Activated B cell treated with CpG ODN at 0.5 μM for 24 hours (primary cell): Measurements from ENCODE around the gene ADCY2. TPM values are rescaled to one million over a fixed set of nuclear protein-coding genes. Genes with fewer than 3 reads are reported as not detected.

Experiments
- ATAC-seq: fragments of 200-7000 bp; cut with Tn5 transposase; one replicate; pipeline ENCODE4 v1.10.0; 2021; ENCODE audit warnings: low read depth, mild to moderate bottlenecking, moderate library complexity
- CTCF ChIA-PET: fragments of 350-600 bp; sonication (Branson Sonifier 250); formaldehyde crosslinking; loops from one replicate; lab custom pipeline; 2021; ENCODE audit warnings: antibody characterized with exemption; lab: Charles Lee
- POLR2A ChIA-PET: fragments of 350-600 bp; sonication (Branson Sonifier 250); formaldehyde crosslinking; loops from one replicate; lab custom pipeline; 2021; ENCODE audit warnings: antibody characterized with exemption; lab: Charles Lee
- DNase-seq: peaks from one replicate; pipeline ENCODE4 v3.0.0; 2022
- H3K27ac Mint-ChIP-seq: one replicate; pipeline ENCODE4 v1.8.0; 2020; ENCODE audit warnings: mixed read lengths
- H3K27me3 Mint-ChIP-seq: one replicate; pipeline ENCODE4 v1.8.0; 2021; ENCODE audit warnings: mixed read lengths
- H3K36me3 Mint-ChIP-seq: one replicate; pipeline ENCODE4 v1.8.0; 2021; ENCODE audit warnings: low read depth, mixed read lengths
- H3K4me1 Mint-ChIP-seq: one replicate; pipeline ENCODE4 v1.8.0; 2021; ENCODE audit warnings: mixed read lengths
- H3K4me3 Mint-ChIP-seq: one replicate; pipeline ENCODE4 v1.8.0; 2020; ENCODE audit warnings: mild to moderate bottlenecking, mixed read lengths
- H3K9me3 Mint-ChIP-seq: one replicate; pipeline ENCODE4 v1.8.0; 2020; ENCODE audit warnings: mixed read lengths
- intact Hi-C: fragments of 100-400 bp; cut with micrococcal nuclease; formaldehyde crosslinking; loops from one replicate; pipeline ENCODE4 v1.15.1; 2024
- total RNA-seq: library from RNA; stranded (reverse); gene quantifications from 2 replicates; pipeline ENCODE4 v1.2.3, GENCODE V29; 2022
- TF ChIP-seq, protein P1 (sequence below): fragments of 200-600 bp; IDR thresholded peaks from one replicate; pipeline ENCODE4 v1.8.0; 2022; ENCODE audit warnings: antibody characterized with exemption, mild to moderate bottlenecking

ADCY2 gene
- total RNA-seq, 1 donor from 2014 or later: not detected

DNA sequence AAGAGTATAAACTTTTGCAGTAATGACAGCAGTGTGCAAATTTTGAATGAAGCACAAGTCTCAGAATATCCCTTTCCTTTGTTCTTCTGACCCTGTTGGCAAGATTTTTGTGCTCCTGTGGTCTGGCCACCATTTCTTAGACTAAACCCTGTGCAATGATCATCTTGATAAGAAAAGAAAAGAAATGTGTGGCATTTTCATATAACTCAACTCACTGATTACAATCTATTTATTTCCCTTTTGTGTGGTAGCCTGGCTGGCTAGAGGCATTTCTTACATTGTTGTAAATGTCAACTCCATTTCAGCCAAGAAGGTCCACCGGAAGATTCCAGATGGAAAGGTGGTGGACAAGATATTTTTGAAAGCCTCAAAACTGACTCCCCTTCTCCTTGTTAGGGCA is 41.9 kb downstream of the ADCY2 start:
- ChIA-PET CTCF (no interaction called here), POLR2A (no interaction called here)
- intact Hi-C loops: no loop called here
- ATAC-seq: no peak
- Mint-ChIP-seq H3K27ac (no peak overlapping the region), H3K4me3 (no peak overlapping the region), H3K4me1 (no peaks in the 10 kb centered on the region), H3K27me3 (no peaks in the 10 kb centered on the region), H3K9me3 (no peaks in the 10 kb centered on the region), H3K36me3 (no peaks in the 10 kb centered on the region)
- TF ChIP-seq, protein P1, sequence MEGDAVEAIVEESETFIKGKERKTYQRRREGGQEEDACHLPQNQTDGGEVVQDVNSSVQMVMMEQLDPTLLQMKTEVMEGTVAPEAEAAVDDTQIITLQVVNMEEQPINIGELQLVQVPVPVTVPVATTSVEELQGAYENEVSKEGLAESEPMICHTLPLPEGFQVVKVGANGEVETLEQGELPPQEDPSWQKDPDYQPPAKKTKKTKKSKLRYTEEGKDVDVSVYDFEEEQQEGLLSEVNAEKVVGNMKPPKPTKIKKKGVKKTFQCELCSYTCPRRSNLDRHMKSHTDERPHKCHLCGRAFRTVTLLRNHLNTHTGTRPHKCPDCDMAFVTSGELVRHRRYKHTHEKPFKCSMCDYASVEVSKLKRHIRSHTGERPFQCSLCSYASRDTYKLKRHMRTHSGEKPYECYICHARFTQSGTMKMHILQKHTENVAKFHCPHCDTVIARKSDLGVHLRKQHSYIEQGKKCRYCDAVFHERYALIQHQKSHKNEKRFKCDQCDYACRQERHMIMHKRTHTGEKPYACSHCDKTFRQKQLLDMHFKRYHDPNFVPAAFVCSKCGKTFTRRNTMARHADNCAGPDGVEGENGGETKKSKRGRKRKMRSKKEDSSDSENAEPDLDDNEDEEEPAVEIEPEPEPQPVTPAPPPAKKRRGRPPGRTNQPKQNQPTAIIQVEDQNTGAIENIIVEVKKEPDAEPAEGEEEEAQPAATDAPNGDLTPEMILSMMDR: no peak
- no peak for DNase-seq

DNA sequence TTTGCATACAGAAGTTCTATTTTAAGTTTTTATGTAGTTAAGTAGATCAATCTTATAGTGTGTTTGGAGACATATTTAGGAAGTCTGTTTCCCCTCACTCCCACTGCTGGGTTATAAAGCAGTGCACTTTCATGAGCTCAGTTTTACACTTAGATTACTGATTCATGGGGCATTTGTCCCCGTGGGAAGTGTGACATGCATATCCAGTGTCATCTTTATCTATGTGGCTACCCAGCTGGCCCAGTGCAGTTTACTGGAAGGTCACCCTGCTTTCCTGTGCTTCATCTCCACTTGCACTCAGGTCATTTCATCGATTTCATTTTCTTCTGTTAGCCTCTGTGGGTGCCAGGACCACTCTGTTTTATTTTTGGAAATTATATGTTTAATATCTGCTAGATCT is 49.1 kb downstream of the ADCY2 start:
- Mint-ChIP-seq H3K27ac (no peak overlapping the region), H3K9me3 (no peaks in the 10 kb centered on the region), H3K4me1 (no peaks in the 10 kb centered on the region), H3K27me3 (no peaks in the 10 kb centered on the region), H3K4me3 (no peak overlapping the region), H3K36me3 (no peaks in the 10 kb centered on the region)
- TF ChIP-seq, protein P1: no peak
- DNase-seq: no peak
- ChIA-PET POLR2A (no interaction called here), CTCF (no interaction called here)
- no peak for ATAC-seq
- intact Hi-C loops: no loop called here

DNA sequence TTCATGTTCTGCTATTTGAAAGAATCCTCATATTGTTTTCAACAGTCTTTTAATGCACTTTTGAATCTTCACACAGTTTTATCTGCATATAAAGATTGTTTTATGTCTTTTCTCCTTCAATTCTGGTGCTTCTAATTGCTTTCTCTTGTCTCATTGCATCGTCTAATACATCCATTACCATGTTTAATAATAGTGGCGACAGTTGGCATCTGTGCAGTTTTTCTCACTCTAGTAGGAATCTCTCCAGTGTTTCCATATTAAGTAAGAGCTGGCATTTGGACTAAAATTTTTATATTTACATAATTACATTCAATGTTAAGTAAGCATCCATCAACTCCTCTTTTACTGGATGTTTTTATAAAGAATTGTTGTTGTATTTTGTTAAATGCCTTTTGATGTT is 49.9 kb downstream of the ADCY2 start:
- DNase-seq: no peak
- ChIA-PET POLR2A (no interaction called here), CTCF (no interaction called here)
- Mint-ChIP-seq H3K4me3 (no peak overlapping the region), H3K27ac (no peak overlapping the region), H3K36me3 (no peaks in the 10 kb centered on the region), H3K9me3 (no peaks in the 10 kb centered on the region), H3K4me1 (no peaks in the 10 kb centered on the region), H3K27me3 (no peaks in the 10 kb centered on the region)
- no peak for ATAC-seq
- TF ChIP-seq, protein P1: no peak
- intact Hi-C loops: no loop called here

DNA sequence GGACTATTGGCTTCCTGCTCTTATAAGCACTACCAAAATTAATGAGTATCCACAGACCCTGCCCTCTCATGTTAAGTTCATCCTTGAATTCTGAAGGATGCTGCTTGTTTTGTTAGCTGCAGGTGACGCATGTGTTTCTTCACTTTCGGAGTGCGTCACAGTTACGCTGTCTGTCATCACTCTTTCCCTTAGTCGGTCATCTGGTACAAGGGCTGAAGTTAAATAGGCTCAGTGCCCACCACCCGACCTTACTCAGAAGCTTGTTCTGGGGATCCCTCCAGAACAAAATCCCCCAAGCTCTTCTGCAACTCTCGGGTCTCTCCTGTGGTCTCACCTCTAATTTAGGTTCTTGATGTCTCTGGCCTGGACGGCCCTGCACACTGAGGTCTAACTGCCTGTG is 51.0 kb downstream of the ADCY2 start:
- ATAC-seq: no peak
- Mint-ChIP-seq H3K4me1 (no peaks in the 10 kb centered on the region), H3K27me3 (no peaks in the 10 kb centered on the region), H3K36me3 (no peaks in the 10 kb centered on the region), H3K4me3 (no peak overlapping the region), H3K9me3 (no peaks in the 10 kb centered on the region), H3K27ac (no peak overlapping the region)
- intact Hi-C loops: no loop called here
- no peak for DNase-seq
- TF ChIP-seq, protein P1: no peak
- ChIA-PET POLR2A (no interaction called here), CTCF (no interaction called here)

DNA sequence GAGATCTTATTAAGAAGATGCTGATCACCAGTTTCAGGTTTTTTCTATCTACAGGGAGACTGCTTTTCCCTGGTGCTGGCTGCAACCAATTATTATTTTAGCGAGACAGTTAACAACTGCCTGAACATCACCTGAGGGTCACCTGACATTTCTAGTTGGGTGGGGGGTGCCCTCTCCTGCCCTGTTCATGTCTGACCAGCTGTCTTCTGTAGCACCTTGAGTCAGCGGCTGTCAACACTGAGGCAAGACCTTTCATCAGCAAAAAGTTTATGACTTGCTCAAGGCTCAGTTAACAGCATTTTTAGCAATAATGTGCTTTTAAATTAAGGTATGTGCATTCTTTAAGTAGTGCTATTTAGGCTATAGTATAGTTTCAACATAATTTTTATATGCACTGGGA is 58.0 kb downstream of the ADCY2 start:
- ChIA-PET POLR2A (no interaction called here), CTCF (no interaction called here)
- intact Hi-C loops: no loop called here
- Mint-ChIP-seq H3K27me3 (no peaks in the 10 kb centered on the region), H3K27ac (no peak overlapping the region), H3K36me3 (no peaks in the 10 kb centered on the region), H3K4me3 (no peak overlapping the region), H3K4me1 (no peaks in the 10 kb centered on the region), H3K9me3 (no peaks in the 10 kb centered on the region)
- DNase-seq (no peak), ATAC-seq (no peak)
- TF ChIP-seq, protein P1: no peak
